ENCODE data around the gene NSFL1C.

NSFL1C gene

GRCh38 chr20:1462834-1463233 lies 3.8 kb downstream of the NSFL1C start:
- Histone ChIP-seq H3K4me3 (no peak overlapping the region), H3K27ac (no peak overlapping the region)
- DNase-seq (ENCODE audit: low spot score): no peak
- no peak for TF ChIP-seq CTCF (IDR thresholded peaks at IDR 0.05)

GRCh38 chr20:1462001-1462400 lies 4.6 kb downstream of the NSFL1C start:
- peak; percentile 29 for DNase-seq (ENCODE audit: low spot score)
- Histone ChIP-seq H3K4me3 (no peak overlapping the region), H3K27ac (no peak overlapping the region)
- TF ChIP-seq CTCF (IDR thresholded peaks at IDR 0.05): no peak

GRCh38 chr20:1460275-1460674 lies 6.4 kb downstream of the NSFL1C start:
- H3K27ac ChIP-seq: no peak overlapping the region
- TF ChIP-seq CTCF (IDR thresholded peaks at IDR 0.05): no peak
- no peak overlapping the region for H3K4me3 ChIP-seq
- no peak for DNase-seq (ENCODE audit: low spot score)

GRCh38 chr20:1457992-1458391 lies 8.7 kb downstream of the NSFL1C start:
- DNase-seq (ENCODE audit: low spot score): no peak
- TF ChIP-seq CTCF (IDR thresholded peaks at IDR 0.05): no peak
- H3K27ac ChIP-seq: no peak overlapping the region
- H3K4me3 ChIP-seq: no peak overlapping the region

- no peak for TF ChIP-seq CTCF (IDR thresholded peaks at IDR 0.05)
- no peak overlapping the region for H3K27ac ChIP-seq
- no peak overlapping the region for H3K4me3 ChIP-seq
- DNase-seq (ENCODE audit: low spot score): no peak
Measured at GRCh38 chr20:1456300-1456699, 10.3 kb downstream of the NSFL1C start.

- DNase-seq (ENCODE audit: low spot score): no peak
- no peak overlapping the region for H3K4me3 ChIP-seq
Measured at GRCh38 chr20:1450926-1451491, 15.6 kb downstream of the NSFL1C start.

More at GRCh38 chr20:1450926-1451491, 15.6 kb downstream of the NSFL1C start:
- no peak for TF ChIP-seq CTCF (IDR thresholded peaks at IDR 0.05)
- no peak overlapping the region for H3K27ac ChIP-seq

All from coronary artery (tissue), 2 donors.